Stimulated activated CD8-positive, alpha-beta memory T cell treated with anti-CD3 and anti-CD28 coated beads, Interleukin-12 subunit alpha, Interleukin-12 subunit beta, amount 100 ng/mL, for 4 hours (primary cell): Measurements from ENCODE around the gene KLF4.

Experiments used
- DNase-seq: peaks from one replicate; pipeline ENCODE4 v3.0.0-alpha.2; 2020; ENCODE audit warnings: low read depth

Gene KLF4

DNA sequence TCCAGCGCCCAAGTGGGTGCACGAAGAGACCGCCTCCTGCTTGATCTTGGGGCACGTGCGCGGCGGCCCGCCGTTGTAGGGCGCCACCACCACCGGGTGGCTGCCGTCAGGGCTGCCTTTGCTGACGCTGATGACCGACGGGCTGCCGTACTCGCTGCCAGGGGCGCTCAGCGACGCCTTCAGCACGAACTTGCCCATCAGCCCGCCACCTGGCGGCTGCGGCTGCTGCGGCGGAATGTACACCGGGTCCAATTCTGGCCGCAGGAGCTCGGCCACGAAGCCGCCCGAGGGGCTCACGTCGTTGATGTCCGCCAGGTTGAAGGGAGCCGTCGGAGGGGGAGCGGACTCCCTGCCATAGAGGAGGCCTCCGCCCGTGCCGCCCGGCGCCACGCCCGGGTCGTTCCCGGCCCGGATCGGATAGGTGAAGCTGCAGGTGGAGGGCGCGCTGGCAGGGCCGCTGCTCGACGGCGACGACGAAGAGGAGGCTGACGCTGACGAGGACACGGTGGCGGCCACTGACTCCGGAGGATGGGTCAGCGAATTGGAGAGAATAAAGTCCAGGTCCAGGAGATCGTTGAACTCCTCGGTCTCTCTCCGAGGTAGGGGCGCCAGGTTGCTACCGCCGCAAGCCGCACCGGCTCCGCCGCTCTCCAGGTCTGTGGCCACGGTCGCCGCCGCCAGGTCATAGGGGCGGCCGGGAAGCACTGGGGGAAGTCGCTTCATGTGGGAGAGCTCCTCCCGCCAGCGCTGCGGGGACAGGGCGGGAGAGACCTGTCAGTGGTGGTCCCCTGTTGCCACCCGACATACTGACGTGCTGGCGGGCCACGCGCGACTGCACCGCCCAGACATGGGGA, 1.8 kb downstream of the KLF4 start:
- DNase-seq = no peak

DNA sequence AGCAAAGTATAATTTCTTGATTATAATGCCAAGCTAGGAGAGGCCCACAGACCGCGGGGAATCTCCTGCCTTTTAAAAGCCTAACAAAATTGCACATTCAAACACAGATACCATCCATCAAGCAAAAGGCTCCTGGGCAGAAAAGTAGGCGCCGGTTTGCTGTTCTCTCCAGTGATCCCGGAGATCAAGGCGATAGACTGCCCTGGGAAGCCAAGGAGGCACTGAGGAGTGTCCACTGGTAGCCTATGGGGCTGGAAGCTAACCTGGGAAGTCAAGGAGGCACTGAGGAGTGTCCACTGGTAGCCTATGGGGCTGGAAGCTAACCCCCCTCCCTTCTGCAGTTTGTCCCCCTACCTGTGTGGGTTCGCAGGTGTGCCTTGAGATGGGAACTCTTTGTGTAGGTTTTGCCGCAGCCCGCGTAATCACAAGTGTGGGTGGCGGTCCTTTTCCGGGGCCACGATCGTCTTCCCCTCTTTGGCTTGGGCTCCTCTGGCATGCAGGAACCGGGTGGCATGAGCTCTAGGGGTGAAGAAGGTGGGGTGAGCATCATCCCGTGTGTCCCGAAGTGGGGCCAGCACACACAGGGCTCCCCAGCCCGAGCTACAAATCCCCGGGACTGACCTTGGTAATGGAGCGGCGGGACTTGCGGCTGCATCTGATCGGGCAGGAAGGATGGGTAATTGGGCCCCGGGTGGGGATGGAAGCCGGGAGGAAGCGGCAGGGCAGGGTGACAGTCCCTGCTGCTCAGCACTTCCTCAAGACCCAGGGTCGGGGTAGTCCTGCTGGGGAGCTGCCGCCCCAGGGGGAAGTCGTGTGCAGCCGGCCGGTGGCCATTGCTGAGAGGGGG, 2.7 kb downstream of the KLF4 start:
- DNase-seq = no peak

DNA sequence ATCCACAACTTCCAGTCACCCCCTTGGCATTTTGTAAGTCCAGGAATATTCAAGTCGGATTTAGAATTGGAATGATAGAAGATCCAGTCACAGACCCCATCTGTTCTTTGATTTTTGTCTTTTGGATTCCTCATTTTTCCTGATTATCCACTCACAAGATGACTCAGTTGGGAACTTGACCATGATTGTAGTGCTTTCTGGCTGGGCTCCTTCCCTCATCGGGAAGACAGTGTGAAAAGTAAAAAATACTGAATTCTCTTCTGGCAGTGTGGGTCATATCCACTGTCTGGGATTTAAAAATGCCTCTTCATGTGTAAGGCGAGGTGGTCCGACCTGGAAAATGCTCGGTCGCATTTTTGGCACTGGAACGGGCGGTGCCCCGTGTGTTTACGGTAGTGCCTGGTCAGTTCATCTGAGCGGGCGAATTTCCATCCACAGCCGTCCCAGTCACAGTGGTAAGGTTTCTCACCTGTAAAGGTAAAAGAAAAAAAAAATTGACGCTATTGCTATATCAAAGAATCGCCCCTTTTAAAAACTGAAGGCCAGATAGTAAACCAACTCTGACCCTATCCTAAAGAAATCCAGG, 4.0 kb downstream of the KLF4 start:
- no peak for DNase-seq

DNA sequence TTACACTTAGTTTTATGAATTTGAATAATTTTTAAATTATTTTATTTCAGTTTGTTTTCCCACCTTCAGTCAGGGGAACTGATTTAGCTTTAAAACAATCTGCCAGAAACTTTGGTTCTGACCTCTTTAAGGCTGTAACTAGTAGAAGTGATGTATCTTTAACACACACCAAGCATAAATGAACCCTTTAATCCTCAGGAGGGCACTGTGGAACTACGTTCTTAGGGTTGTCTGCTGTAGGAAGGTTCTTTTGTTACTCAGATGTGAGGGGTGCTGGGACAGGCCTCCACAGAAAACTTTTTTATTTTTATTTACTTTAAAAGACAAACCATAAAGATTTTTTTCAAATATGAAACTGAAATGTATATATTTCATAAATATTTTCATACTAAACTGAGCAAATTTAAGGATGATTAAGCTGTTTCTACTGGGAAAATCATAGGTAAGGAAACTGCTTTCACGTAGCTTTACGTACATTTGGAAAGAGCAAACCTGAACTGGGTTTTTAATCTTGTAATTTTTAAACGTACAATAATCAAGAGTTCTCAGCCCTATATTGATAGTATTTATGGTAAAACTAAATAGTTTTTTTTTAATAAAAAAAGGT, 5.3 kb downstream of the KLF4 start:
- DNase-seq = no peak

DNA sequence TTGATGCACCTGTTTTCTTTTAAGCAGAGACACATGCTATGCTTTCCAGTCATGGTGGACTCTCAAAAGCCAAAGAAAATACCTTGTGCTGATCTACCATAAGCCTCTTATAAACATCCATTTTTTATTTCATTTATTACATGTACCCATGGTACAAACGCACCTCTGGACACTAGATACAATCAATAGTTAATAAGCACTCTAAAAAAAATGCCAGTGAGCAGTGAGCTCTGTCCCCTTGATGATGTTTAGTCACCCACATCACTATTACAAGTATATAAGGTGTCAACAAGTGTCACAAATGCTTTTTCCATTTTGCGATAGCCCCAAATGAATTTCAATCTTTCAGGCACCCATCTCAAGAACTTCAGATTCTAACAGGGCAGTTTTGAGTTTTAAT, 5.9 kb downstream of the KLF4 start:
- no peak for DNase-seq

DNA sequence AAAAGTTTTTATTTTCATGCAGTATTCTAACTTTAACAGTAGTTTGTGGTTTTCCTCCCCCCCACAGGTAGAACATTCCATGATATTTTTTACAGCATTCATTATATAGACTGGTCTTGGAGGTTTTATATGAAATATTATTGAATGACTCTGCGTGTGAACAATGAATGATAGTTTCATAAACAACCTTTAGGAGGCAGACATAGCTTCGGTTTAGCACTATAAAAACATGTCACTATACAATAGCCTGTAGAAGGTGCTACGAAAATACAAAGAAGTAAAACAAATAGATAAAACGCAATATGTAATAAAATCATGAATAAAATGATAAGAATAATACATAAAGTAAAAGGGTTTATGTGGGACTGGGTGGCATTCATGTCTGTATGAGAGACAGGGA, 8.5 kb downstream of the KLF4 start:
- no peak for DNase-seq

DNA sequence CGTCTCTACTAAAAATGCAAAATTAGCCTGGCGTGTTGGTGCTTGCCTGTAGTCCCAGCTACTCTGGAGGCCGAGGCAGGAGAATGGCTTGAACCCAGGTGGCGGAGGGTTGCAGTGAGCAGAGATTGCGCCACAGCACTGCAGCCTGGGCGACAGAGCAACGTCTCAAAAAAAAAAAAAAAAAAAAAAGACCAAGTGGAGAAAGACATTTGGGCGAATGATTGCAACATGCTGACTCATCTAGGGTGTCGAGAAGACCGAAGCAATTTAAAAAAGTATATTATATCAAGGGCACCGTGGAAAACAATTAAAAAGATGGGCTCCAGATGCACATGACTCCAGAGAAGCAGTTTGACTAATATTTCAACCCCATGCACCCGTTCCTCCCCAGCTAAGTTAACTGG, 9.2 kb downstream of the KLF4 start:
- DNase-seq = no peak

DNA sequence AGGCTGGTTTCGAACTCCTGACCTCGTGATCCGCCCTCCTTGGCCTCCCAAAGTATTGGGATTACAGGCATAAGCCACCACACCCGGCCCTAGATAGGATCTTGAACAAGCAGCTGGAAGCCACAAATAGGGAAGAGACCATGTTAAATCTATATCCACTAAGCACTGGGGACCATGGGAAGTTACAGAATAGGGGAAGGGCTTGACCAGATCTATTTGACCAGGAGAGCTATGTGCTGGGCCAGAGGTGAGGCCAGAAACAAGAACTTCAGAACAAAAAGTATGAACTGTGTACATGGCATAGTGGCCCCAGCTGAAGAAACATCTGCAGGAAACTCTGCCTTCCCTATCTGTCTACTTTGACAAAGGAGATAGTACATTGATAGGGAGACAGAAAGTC, 10.8 kb downstream of the KLF4 start:
- DNase-seq = no peak

DNA sequence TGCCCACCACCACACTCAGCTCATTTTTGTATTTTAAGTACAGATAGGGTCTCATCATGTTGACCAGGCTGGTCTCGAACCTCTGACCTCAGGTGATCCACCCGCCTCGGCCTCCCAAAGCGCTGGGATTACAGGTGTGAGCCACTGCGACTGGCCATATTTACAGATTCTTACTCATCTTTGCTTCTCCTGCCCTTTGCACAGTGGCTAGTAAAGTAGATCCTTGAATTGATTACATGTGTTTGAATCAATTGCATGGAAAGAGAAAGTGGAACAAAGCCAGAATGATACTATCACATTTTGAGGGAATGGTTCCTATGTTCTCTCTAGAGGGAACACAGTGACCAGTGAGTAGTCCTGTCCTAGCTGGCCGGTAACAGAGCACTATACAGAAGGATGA, 15.4 kb downstream of the KLF4 start:
- DNase-seq = no peak

DNA sequence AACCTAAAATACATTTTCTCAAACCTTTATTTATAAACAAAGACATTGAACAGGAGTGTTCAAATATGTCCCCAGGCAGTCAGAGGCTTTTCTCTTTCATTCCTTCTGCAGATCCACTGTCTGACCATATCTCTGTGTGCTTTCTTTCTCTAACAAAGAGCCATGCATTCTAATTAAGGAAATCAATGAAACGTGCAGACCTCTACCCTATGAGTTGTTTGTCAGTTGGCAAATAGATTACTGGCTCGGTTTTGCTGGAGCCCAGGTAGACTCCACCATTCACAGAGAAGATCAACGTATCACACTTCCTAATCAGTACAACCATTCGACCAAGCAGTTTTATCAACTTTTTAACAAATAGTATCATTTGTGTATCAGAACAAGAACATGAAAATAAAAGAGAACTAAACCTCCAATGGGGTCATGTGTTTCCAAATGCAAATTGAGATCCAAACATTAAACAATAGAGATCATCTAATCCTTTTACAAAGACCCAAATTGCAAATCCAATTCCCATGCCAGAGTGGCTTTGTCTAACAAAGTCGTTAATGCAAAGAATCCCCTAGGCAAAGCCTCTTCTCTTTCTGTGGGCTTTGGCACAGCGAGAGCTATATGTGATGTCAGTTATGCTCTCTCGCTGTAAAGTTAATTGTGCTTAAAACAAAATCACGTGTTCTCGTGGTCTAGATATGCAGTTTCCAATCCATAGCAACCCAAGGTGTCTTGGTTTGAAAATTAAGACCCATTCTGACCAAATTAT, 16.8 kb downstream of the KLF4 start:
- no peak for DNase-seq

DNA sequence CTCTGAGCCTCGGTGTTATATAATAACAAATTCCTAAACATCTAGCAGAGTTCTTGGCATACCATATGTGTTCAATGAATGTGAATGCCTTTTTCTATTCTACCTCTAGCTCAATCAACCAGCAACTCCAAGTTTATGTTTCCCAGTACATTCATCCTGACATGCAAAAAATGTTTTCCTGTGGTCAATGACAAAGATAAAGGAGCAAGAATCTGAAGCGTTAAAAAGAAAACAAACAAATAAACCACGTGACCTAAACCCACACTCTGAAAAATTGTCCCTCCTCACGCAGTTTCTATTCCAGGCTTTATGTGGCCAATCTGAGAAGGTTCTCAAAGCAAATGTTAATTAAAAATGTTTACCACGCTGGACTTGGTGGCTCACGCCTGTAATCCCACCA, 18.0 kb downstream of the KLF4 start:
- no peak for DNase-seq

DNA sequence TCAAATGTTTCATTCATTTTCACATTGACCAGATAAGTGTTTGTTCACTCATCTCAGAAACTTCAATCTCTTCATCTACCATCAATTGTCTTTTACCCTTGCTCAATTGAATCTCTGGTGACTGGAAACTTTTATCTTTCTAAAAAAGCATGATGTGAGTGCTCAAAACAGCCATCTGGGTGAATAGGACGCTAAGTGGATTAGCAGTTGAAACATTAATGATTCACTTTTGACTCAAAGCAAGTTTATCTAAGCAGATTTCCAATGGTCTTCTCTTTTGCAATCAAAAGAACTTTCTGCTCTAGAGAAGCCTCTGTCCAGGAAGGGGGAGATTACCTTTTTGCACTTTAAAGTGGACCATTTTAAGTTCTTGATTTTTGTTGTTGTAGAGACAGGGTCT, 22.2 kb downstream of the KLF4 start:
- DNase-seq = no peak

DNA sequence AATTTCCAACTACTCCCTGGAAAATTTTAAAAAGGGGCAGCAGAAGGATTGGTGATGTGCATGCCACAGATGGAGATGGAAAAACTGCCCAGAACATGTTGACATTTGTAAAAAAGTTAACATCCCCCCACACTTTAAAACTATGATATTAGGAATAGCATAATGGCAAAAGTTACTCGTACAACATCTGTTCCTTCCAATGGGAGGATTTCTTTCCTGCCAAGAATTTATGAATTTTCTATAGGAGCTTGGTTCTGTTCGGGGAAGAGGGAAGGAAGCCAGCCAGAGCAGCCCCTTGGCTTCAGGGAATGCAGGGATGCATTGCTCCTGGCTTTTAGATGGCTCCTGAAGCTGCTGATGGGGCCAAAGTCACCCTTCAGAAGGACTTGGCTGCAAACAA, 22.7 kb downstream of the KLF4 start:
- DNase-seq = no peak

DNA sequence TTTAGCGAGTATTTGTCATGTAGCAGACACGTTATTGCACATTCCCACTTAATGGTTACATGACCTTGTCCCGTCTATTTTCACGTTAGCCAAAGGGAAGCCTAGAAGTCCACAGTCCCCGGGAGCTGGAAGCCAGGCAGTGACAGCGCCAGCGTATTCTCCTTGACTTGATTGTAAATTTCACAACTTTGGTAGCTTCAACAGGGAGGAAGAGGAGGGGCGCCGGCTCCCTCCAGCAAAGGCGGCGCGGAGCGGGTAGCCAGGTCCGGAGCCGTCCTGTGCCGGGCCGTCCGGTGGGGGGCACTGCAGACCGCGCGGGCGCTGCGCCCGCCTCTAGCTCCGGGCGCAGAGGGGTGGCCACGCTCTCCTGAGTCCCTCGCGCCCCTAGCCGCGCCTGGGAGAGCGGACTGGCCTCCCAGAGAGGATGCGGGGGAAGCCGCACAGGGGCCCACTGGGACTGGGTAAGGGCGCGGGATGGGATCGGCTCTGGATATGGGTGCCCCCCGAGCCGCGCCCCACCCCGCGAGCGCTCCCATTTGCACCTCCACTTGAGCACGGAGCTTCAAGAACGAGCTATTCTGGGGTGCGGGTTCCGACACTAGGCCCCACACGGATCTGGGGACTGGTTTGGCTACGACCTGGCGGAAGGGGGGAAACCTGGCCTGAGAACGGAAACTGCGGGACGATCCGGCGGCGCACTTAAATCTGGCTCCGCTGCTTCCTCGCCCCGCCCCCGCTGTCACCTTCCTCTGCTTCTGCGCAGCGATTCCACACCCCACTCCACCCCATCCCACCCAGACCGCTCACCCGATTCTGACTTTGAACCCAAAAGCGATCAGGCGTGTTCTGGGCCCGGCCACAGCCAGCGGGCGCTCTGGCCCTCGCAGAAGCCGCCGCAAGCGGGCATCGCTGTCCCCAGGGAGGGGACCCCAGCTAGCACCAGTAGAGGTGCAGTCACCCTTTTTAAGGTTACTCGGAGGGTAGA, 23.8 kb downstream of the KLF4 start:
- DNase-seq = no peak

DNA sequence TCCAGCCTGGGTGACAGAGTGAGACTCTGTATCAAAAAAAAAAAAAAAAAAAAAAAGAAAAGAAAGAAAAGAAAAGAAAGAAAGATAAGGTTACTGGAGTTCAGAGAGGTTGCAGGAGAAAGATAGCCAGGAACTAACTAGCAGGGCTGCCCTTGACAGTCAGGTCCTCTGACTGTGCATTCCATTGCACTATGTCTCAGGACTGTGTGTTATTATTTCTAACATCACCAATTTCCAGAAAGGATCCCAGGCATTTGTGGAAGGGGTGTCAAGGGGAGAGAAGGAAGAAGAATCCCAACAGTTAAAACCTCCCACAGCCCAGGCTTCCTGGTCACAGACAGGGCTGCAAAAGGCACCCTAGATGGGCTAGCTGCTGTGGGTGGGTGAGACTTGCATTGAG, 25.1 kb downstream of the KLF4 start:
- DNase-seq = no peak

DNA sequence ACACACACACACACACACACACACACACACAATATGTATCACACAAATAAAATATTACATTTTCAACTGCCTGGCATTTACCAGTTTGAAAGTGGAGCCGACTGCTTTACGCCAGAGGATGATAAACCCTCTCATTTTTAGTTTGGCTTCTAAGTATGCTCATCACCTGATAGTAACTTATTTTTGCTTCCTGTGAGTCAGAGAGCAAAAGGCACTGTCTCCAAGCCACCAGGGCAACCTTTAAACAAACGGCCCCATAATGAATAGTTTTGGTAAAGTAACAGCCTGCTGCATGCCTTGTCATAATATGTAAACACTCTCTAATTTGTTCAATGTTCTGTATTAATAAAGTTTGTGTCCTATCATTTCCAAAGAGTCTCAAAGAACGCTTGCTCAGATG, 26.9 kb downstream of the KLF4 start:
- DNase-seq = no peak

DNA sequence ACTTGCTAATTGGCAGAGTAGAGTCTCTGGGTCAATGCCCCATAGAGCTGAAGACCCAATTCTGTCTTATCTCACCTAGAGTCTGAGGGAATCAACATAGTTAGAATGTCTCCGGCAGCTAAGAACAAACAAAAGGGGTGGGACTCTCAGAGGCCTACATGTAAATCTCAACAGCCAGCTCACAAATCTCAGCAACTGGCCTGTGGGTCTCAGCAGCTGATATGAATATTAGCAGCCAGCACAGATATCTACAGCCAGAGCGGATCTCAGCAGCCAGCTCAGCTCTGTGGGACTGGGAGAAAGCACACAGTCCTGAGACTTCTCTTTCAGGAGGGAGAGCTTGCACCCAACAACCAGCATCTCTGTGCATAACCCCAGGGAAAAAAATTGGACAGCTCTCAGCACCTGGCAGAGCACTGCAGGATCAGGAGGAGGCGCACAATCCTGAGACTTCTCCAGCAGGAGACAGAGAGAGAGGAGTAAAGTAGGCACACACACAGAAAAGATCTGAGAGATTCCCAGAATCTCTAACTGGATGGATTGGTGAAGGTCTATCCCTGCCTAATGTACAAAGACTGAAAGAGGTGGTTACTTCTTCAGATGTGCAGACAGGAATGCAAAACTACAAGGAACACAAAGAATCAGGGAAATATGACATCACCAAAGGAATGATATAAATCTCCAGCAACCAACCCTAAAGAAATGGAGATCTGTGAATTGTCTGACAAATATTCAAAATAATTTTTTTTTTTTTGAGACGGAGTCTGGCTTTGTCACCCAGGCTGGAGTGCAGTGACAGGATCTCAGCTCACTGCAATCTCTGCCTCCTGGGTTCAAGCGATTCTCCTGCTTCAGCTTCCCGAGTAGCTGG, 29.2 kb downstream of the KLF4 start:
- DNase-seq = no peak

DNA sequence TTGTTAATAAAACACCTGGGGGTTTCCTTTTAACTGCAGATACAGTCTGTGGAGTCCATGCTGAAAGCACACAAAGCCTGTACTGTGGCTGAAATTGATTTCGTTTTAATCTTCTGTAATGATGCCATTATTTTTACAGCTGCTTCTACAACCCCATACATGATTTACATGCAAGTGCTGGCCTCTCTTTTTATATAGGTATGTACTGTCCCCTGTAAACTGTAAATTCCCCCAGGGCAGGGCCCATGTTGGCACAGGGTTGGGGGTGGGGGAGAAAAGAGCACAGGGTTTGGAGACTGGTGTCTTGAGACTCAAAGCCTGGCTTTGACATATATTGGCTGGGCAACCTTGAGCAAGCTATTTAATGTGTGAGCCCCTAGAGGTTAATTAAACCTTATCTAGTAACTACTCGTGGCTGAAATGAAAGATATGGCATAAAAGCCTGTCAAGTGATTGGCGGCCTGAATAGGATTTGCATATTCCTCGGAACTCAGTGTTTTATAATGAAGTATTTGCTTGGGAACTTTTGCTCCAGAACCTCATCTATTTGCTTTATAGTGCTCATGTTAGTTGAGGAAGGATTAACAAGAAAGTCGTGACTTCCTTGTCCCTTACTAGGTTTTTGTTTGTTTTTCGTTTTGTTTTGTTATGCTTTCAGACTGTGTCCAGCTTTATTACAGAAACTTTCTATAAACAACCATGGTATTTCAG, 34.0 kb downstream of the KLF4 start:
- DNase-seq = no peak

DNA sequence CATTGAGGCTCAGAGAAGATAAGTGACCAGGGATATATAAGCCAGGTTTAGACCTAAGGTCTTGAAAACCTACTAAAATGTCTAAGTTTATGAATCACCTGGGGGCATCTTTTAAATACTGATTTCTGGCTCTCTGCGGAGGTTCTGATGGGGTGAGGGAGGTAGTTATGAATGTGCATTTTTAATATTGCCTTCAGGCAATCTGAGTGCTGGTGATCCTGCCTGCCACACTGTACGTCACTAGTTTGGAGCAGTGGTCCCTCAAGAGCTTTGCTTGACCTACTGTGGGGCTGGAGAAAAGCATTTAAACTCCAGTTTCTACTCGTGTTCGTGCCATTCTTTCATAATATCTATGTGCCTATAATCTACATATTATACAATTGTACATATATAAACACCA, 36.1 kb downstream of the KLF4 start:
- DNase-seq = no peak
